T-helper 1 cell (primary cell): Measurements from ENCODE around the gene WDR31.

Experiments used
- DNase-seq, 5 donors: peaks; one replicate each; pipeline ENCODE4 v3.0.0-alpha.2; 2012 to 2020

The WDR31 gene

DNA sequence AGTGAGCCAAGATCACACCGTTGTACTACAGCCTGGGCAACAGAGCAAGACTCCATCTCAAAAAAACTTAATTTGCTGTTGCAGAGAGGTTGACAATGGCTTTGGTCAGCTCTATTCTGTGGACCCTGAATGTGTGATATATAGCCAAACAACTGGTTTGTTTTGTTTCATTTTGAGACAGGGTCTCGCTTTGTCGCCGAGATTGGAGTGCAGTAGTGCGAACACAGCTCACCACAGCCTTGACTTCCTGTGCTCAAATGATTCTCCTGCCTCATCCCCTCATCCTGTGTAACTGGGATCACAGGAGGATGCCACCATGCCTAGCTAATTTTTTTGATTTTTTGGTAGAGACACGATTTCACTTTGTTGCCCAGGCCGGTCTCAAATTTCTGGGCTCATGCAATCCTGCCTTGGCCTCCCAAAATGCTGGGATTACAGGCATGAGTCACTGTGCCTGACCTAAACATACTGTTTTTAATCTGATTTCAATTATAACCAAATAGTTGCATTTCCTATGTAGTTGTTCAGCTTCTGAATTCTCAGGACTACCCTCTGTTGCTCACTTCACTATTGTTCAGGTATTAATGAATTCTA is 46.7 kb downstream of the WDR31 start:
- DNase-seq: no peak

DNA sequence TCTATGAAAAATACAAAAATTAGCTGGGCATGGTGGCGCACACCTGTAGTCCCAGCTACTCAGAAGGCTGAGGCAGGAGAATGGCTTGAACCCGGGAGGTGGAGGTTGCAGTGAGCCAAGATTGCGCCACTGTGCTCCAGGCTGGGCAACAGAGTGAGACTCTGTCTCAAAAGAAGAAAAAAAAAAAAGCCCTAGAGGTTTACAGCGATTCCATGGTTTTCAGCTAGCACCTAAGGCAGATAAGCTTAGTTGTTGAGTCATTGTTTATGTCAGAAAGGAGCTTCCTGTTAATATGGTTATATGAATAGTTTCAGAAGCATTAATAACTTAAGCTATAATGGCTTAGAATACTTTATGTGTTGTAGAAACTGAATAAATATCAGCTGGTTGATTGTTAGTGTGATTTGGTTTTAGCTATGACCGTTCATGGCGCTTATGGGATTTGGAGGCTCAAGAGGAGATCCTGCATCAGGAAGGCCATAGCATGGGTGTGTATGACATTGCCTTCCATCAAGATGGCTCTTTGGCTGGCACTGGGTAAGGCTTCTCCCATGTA is 49.9 kb downstream of the WDR31 start:
- no peak for DNase-seq

DNA sequence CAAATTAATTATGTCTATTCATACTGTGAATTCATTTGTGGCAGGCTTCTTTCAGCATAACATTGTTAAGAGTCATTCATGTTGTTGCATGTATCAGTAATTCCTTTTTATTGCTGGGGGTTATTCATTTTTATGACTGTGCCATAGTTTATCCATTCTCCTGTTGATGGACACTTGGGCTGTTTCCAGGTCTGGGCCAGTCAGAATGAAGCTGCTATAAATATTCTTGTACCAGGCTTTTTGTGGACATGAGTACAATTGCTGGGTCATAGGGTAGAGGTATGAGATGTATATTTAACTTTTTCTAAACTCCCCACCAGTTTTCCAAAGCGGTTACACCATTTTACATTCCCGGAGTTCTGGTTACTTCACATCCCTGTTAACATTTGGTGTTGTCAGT is 51.0 kb downstream of the WDR31 start:
- DNase-seq: no peak

DNA sequence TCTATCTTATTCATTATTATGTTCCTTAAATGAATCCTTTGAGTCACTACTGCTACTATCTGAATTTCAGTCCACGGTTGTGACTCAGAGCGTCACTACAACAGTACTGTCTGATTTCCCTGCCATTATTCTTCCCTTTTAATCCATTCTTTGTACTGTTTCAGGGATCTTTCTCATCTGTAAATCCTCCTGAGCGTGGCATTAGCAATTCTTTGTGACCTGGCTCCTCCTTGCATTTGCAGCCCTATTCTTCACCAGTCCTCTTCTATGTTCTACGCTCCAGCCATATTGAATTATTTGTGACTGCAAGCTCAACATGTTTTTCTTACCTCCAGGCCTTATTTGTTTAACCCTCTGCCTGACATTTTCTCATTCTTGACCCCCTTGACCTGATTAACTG is 58.7 kb downstream of the WDR31 start:
- DNase-seq: no peak

DNA sequence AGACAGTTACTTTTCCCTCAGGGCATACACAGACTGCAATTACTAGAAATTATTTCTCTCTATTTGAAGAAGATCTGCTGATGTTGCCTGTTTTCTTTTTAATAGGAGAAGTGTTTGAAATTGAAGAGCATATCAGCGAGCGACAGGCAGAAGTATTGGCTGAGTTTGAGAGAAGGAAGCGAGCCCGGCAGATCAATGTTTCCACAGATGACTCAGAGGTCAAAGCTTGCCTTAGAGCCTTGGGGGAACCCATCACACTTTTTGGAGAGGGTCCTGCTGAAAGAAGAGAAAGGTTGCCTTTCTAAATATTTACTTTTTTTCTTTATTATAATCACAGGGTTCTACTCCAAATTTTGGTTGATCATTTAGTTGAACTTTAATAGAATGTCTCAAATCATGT is 61.2 kb downstream of the WDR31 start:
- DNase-seq: no peak

DNA sequence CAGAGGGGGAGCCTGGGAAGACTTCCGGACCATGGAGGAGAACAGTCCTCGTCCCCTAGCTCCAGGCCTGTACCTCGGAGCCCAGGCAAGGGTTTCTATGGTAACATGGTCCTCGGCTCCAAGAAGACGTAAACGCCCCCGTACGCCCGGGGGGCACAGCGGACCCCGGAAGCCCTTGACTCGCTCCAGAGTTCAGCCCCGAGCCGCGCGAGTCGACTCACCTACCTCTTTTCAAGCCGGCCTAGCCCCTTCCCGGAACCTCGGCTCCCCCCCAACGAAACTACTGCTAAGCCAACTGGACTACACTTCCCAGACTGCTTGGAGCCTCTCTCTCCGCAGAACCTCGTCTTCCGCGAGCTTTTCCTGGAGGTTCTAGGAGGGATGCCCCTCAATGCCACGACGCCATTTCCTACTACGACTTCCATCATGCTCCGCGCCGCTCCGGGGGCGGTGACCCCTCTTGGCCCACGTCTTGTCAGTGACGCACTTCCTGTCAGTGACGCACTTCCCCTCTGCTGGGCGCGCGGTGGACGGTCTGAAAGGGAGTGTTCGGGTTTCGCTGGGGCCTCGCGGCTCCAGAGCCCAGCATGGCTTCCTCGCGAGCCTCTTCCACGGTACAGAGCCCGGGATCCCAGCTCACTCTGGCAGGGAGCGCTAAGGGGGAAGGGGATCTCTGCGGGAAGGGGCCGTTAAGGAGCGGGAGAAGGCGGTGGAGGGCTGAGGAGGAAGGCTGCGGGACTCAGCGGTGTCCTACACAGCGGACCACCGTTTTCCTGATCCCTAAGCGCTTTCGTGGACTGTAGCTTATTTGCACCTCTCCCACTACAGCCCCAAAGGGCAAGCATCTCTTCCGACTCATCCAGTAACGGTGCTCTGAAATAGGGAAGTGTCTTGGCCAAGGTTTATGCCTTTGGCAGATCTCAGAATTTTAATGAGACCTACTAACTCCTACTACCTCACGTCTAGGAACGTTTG is 64.6 kb downstream of the WDR31 start, which contains the start of the genes CDC26 and PRPF4:
TSS of gene CDC26 (minus strand) at position 416 of the 975 bp plus-strand sequence. CDS start 3,065 bp downstream, outside the sequence.
TSS of gene PRPF4 (plus strand) at position 502 of the 975 bp plus-strand sequence. CDS start at position 588, 86 bp downstream.
- DNase-seq: peak; percentile 88 to 96 (median 93)

DNA sequence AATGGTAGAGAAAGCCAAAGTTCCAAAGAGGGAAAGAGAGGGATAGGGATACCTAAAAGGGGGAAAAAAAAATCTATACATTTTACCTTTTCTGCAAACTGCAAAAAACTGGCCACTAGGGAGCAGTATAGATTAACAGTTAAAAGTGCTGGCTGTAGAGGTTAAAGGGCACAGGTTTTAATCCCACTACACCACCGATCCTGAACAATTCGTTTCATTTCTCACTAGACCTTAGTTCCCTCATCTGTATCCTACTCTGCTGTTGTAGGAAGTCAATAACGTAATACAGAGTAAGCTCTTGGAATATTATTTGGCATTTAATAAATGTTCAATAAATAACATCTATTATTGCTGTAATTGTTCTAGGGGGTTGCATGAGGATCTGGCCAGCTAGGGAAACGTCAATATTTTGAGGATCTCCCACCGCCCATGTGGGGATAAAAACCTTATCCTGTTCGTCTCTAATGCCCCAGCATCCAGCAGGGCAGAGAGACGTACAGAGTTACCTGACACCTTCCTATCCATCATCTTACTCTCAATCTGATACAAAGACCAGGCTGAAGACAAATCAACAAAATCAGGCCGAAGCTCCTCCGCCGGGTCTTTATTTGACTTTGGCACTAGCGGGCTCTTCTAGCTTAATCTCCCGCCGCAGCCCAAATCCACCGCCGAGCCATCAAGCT is 65.5 kb downstream of the WDR31 start:
- peak in 2 of 5 donors; percentile 28 to 66 for DNase-seq

DNA sequence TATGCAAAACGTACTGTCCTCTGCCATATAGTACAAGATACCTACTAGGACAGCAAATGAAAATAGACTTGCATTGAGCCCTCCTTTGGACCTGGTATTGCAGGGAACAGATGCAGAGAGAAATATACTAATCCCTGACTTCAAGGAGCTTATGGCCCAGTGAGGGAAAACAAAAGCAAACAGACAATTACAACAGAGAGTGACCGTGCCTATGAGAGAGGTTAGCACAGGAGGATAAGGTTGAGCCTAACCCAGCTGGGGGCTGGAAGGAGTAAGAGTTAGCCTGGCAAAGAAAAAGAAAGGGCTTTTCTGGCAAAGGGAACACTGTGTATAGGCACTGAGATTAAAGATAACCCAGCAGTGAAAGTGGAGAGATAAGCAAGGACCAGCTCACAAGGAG is 70.2 kb downstream of the WDR31 start:
- no peak for DNase-seq

DNA sequence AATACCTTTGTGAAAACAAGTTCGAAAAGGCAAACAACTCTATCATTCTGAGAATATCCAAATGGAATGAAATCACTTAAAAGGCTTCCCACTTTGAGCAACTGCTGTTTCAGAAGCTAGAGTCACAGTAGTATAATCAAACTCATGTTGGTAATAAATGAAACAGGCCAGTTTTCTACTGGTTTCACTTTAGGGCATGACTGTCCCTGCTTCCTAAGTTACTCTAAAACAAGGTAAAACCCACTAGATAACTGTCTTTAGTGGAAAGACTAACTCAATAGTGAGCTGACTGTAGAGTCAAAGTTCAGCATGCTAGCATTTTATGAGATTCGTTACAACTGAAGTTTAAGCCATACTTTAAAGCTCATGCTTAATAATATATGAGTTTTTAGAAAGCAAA is 70.7 kb downstream of the WDR31 start:
- DNase-seq: peak in 1 of 5 donors; percentile 3

DNA sequence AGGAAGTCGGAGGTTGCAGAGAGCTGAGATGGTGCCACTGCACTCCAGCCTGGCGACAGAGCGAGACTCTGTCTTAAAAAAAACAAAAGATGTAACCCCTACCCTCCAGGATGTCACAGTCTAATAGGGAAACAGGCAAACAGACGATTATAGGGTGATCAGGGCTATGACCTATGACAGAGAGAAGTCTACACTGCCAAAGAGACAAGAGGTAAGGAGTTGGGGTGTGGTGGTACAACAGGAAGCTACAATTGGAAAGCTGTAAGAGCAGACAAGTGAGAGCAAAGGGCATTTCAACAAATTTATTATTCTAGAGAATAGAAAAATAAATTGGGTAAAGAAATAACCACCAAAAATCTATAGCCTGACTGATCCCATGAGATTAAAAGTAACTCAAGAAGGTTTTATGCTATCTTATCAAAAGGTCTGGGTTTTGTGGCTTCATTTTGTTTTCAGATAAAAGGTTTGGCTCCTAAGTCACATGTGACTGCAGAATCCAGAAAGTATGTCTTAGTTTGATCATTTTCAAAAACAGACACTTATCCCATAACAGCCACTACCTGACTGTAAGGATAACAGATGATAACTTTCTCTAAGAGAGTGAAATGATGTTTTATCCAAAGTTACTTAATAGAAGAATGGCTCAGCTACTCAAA is 72.0 kb downstream of the WDR31 start:
- no peak for DNase-seq

DNA sequence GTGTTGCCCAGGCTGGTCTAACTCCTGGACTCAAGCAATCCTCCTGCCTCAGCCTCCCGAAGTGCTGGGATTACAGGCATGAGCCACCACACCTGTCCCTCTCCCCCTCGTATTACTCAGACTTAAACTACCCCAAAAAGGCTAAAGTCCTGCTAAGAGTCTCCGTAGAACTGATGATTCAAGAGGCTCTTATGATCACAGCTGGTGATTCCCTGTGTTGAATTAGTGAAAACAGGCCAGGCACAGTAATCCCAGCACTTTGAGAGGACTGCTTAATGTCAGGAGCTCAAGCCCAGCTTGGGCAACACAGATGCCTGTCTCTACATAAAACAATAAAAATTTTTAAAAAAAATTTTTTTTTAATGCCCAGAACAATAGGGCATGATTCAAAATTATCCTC is 73.9 kb downstream of the WDR31 start:
- no peak for DNase-seq
